ENCODE results near the gene TSPAN13.
A peak's percentile ranks its signal among the peaks of the same experiment; 100 is the strongest.

TSPAN13 gene

GRCh38 chr7:16753102-16753931 lies at the start of gene TSPAN13:
Gene TSPAN13, plus strand, starts transcription at chr7:16753755. Its CDS starts 213 bp downstream, at chr7:16753968.
- in situ Hi-C loops (cut with HindIII; ENCODE audit: low pct_ligation_motif_present, low sequenced_read_pairs), result no loop called here
- H3K36me3 ChIP-seq (replicated peaks), result no peaks in the 10 kb centered on the region
- H3K27me3 ChIP-seq (replicated peaks), result no peaks in the 10 kb centered on the region
- no peak for TF ChIP-seq CTCF (IDR thresholded peaks at IDR 0.05; ENCODE audit: low read depth, low read length, missing control alignments)
- peak within 1 kb of the TSS; percentile 27 for H3K27ac ChIP-seq
- peak; percentile 68 for DNase-seq
- peak within 1 kb of the TSS; percentile 79 for H3K4me3 ChIP-seq (ENCODE audit: low read depth, low read length)

- Histone ChIP-seq H3K27ac (peak overlapping the region; percentile 95), H3K4me3 (ENCODE audit: low read depth, low read length) (no peak overlapping the region), H3K27me3 (replicated peaks) (no peaks in the 10 kb centered on the region), H3K36me3 (replicated peaks) (peaks cover 16% of the 10 kb centered on the region)
- TF ChIP-seq CTCF (IDR thresholded peaks at IDR 0.05; ENCODE audit: low read depth, low read length, missing control alignments), result no peak
- DNase-seq, result peak; percentile 28
- in situ Hi-C loops (cut with HindIII; ENCODE audit: low pct_ligation_motif_present, low sequenced_read_pairs), result no loop called here
These were observed 45.0 kb upstream of the TSPAN13 start for GRCh38 chr7:16708511-16708910.

DNA sequence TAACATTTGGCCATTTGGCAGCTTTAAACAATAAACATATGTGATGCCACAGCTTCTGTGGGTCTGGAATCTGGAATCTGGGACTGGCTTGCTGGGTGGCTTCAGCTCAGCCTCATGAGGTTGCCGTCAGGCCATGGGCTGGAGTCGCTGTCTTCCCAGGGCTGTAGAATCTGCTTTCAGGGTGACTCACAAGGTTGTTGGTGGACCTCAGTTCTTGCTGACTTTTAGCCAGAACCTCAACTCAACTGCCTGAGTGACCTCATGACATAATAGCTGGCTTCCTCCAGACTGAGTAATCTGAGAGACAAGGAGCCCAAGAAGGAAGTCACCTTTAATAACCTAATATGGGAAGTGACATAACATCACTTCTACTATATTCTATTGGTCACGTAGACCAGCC lies 44.6 kb upstream of the TSPAN13 start:
- in situ Hi-C loops (cut with HindIII; ENCODE audit: low pct_ligation_motif_present, low sequenced_read_pairs), result no loop called here
- H3K27ac ChIP-seq, result peak overlapping the region; percentile 95
- peaks cover 16% of the 10 kb centered on the region for H3K36me3 ChIP-seq (replicated peaks)
- no peaks in the 10 kb centered on the region for H3K27me3 ChIP-seq (replicated peaks)
- peak; percentile 99 for DNase-seq
- no peak for TF ChIP-seq CTCF (IDR thresholded peaks at IDR 0.05; ENCODE audit: low read depth, low read length, missing control alignments)
- H3K4me3 ChIP-seq (ENCODE audit: low read depth, low read length), result no peak overlapping the region

DNA sequence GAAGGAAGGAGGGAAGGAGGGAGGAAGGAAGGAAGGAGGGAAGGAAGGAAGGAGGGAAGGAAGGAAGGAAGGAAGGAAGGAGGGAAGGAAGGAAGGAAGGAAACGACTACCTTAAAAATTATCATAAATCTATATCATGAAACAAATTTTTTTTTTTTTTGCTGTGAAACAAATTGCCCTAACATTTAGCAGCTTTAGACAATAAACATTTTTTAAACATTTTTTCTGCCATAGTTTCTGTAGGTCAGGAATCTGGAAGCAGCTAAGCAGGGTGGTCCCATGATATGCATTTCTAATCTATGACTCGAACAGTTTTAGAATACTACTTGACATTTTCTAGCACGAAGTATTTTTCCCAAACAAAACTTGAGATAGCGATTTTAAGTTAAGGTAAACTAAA lies 42.9 kb upstream of the TSPAN13 start:
- no peak overlapping the region for H3K27ac ChIP-seq
- in situ Hi-C loops (cut with HindIII; ENCODE audit: low pct_ligation_motif_present, low sequenced_read_pairs), result no loop called here
- no peak for TF ChIP-seq CTCF (IDR thresholded peaks at IDR 0.05; ENCODE audit: low read depth, low read length, missing control alignments)
- no peak for DNase-seq
- no peak overlapping the region for H3K4me3 ChIP-seq (ENCODE audit: low read depth, low read length)
- H3K27me3 ChIP-seq (replicated peaks), result no peaks in the 10 kb centered on the region
- H3K36me3 ChIP-seq (replicated peaks), result peaks cover 11% of the 10 kb centered on the region

DNA sequence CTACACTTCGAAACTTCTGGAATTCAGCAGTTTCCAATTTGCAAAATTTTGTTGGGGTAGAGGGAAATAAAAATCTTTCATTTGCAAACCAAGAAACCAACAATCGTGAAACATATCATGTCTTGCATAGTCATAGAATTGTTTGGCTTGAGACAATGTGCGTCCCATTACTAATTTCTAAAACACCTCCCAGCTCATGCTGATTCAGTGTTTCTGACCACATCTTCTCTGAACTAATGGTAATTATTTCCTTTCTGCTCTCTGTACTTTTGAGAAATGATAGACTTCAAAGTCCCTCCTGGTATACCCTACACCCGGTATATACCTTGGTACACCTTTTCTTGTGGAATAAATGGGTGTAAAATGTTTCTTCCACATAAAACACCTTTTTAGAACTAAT lies 41.8 kb upstream of the TSPAN13 start:
- Histone ChIP-seq H3K36me3 (replicated peaks) (peaks cover 4% of the 10 kb centered on the region), H3K27ac (no peak overlapping the region), H3K27me3 (replicated peaks) (no peaks in the 10 kb centered on the region), H3K4me3 (ENCODE audit: low read depth, low read length) (no peak overlapping the region)
- no peak for DNase-seq
- in situ Hi-C loops (cut with HindIII; ENCODE audit: low pct_ligation_motif_present, low sequenced_read_pairs), result no loop called here
- no peak for TF ChIP-seq CTCF (IDR thresholded peaks at IDR 0.05; ENCODE audit: low read depth, low read length, missing control alignments)

Data from brain microvascular endothelial cell (primary cell).